NCI-H748 (cell line): ENCODE measurements around the gene SLC5A4.
"Not testable (repeated sequence)": the region's sequence is repeated elsewhere in the genome, so short reads cannot be mapped to it uniquely, and the experiment has no call there.

ENCODE experiments used
- DNase-seq: peaks from one replicate; lab custom pipeline; 2025; ENCODE audit not compliant: unreplicated experiment; lab: John Stamatoyannopoulos, UW

The SLC5A4 gene

DNA sequence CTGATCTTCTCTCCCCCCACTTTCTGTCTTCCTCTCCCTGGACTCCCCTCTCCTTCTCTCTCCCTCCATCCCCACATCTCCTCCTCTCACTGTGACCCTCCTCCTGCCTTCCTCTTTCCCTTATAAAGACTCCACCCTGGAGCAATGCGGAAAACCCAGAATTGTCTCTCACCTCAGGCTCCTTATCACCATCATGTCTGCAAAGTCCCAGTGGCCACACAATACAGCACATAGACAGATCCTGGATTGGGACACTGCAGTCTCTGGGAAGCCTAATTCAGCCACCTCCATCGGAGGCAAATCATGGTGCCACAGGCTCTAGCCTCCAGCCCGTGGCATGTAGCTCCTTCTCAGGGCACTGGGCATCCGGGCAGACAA, 53.0 kb downstream of the SLC5A4 start:
- no peak for DNase-seq

GRCh38 chr22:32200752-32201151, 54.4 kb downstream of the SLC5A4 start:
- DNase-seq, result no peak

DNA sequence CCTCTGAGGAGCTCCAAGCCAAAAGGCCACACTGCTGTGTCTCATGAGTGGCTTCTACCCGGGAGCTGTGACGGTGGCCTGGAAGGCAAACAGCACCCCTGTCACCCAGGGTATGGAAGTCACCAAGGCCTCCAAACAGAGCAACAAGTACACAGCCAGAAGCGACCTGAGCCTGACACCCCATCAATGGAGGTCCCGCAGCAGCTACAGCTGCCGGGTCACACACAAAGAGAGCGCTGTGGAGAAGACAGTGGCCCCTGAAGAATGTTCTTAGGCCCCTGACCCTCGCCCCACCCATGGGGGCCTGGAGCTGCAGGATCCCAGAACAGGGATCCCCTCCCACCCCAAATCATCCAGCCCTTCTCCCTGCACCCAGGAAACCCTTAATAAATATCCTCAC, 55.2 kb downstream of the SLC5A4 start:
- no peak for DNase-seq

DNA sequence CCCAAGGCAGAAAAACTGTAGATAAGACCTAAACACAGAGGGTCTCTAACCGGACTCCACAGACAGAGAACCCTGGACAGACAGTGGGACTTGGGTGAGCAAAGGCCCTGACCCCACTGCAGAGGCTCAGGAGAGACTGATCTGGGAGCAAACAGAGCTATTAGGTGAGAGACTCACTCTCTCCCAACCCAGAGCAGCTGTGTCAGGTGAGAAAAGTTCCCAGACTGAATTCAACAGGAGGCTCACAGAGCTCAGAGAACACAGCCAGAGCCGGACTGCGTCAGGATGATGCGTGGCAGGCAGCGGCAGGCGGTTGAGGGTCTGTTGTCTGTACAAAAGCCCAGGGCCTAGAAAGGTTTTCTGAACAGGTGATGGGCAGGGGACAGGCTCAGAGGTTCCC, 55.8 kb downstream of the SLC5A4 start:
- no peak for DNase-seq

- not testable (repeated sequence) for DNase-seq
Measured at GRCh38 chr22:32197553-32198226, 57.5 kb downstream of the SLC5A4 start.

- not testable (repeated sequence) for DNase-seq
Measured at GRCh38 chr22:32195900-32196299, 59.2 kb downstream of the SLC5A4 start.

- DNase-seq, result not testable (repeated sequence)
Measured at GRCh38 chr22:32193346-32193745, 61.8 kb downstream of the SLC5A4 start.

GRCh38 chr22:32191021-32191420, 64.1 kb downstream of the SLC5A4 start:
- DNase-seq, result not testable (repeated sequence)

DNA sequence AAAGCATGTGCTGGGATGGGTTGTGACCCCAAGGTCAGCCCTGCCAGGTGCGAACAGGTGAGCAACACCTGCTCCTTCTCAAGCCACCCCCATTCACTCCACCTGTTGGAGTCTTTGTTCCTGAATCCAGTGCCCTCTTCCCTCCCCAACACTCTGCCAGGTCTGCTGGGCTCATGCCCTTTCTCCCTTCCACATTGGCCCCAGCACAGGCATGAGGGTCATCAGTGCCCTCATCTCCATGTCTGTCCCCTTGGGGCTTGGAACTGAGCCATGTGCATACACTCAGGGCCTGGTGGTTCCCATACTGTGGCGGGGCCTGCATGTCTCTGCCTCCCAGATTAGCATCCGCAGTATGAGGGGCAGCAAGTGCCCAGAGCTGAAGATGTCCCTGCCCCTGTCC, 69.3 kb downstream of the SLC5A4 start:
- DNase-seq, result peak; percentile 58

DNA sequence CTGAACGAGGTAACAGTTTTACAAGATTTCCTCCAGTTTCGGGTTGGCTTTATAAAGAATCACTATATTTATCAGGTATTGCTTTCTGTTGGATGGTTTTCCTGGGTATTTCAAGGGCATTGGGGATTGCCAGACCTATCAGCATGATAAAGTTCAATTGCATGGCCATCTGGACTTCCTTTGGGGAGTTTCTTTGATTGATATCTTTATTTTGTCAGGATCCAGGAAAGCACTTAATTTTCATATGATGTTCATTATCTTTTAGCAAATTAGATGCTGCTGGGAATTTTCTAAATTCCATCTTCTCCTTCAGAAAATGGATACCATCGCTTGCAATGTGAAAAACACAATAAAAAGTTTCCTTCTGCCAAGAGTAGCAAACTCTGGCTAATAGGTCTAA, 71.5 kb downstream of the SLC5A4 start:
- no peak for DNase-seq

- no peak for DNase-seq
Measured at GRCh38 chr22:32181043-32181442, 74.1 kb downstream of the SLC5A4 start.

GRCh38 chr22:32177221-32177765, 77.9 kb downstream of the SLC5A4 start:
- no peak for DNase-seq

DNA sequence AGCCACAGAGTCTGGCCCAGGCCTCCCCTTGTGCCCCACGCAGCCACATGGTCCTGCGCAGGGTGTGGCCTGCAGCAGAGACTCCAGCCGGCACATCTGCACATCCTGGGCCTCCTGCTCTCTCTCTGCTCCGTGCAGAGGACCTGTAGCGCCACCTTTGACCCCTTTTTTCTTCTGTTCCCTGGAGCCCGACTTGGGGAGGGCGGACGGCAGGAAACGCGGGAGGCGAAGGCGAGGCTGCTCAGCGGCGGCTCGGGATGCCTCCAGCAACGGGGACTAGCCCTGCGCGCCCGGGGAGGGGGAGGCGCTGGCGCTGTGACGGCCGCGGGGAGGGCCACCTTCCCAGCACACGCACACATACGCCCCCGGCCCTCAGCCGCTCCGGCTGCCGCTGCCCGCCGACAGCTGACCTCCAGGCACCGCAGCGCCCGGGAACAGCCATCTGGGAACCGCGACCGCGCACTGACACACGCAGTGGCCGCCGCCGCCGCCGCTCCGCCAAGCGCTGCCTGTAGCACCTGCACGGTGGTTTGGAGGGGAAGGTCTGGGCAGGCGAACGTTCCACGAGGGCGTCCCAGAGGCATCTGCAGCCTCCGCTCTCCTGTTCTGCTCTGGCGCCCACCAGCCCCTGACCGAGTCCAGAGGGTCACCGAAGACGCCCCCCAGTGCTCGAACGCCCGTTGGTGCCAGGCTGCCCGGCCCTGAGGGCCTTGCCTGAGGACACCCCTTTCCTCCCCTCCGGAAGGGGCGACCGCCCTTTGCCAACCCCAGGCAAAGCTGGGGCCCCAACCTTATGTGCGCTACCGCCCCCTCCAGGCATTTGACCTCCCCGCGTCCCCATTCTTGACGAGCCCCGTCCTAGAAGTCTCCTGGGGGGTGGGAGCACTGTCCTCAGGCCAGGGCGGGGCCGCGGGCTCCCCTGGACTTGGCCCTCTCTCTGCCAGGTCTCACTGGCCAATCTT, 79.2 kb downstream of the SLC5A4 start:
- peak; percentile 41 for DNase-seq

- DNase-seq, result no peak
Measured at GRCh38 chr22:32175115-32175514, 80.0 kb downstream of the SLC5A4 start.
